HEK293T (cell line): ENCODE measurements around the gene RTKN2.
"Not testable (repeated sequence)": the region's sequence is repeated elsewhere in the genome, so short reads cannot be mapped to it uniquely, and the experiment has no call there.

Experiments used
- CTCF ChIA-PET: fragments of 350-600 bp; formaldehyde crosslinking; extraction: SDS; loops from one replicate; lab custom pipeline; 2021; ENCODE audit warnings: antibody characterized with exemption, inconsistent platforms; lab: Yijun Ruan, JAX
- POLR2A ChIA-PET: fragments of 350-600 bp; formaldehyde crosslinking; extraction: SDS; loops from one replicate; lab custom pipeline; 2020; ENCODE audit warnings: antibody characterized with exemption, inconsistent platforms; lab: Yijun Ruan, JAX
- DNase-seq: peaks from one replicate; pipeline ENCODE4 v3.0.0; 2012; ENCODE audit warnings: mixed read lengths; ENCODE audit errors: extremely low spot score
- ARNT ChIP-seq: fragments of 450-650 bp; IDR thresholded peaks from 2 replicates; pipeline ENCODE4 v1.6.1; 2017; ENCODE audit warnings: mild to moderate bottlenecking
- BHLHE40 ChIP-seq: fragments of 450-650 bp; IDR thresholded peaks from 2 replicates; pipeline ENCODE4 v1.6.1; 2016; ENCODE audit warnings: mild to moderate bottlenecking, moderate library complexity, borderline replicate concordance
- CTBP1 ChIP-seq: fragments of 450-650 bp; IDR thresholded peaks from 2 replicates; pipeline ENCODE4 v1.6.1; 2016; ENCODE audit warnings: borderline replicate concordance
- ELF4 ChIP-seq: fragments of 450-650 bp; IDR thresholded peaks from 2 replicates; pipeline ENCODE4 v1.6.1; 2017; ENCODE audit warnings: antibody characterized with exemption
- FOXA1 ChIP-seq: fragments of 450-650 bp; IDR thresholded peaks from 2 replicates; pipeline ENCODE4 v1.6.1; 2016; ENCODE audit warnings: mild to moderate bottlenecking
- FOXK2 ChIP-seq: fragments of 450-650 bp; IDR thresholded peaks from 2 replicates; pipeline ENCODE4 v1.6.1; 2016; ENCODE audit warnings: mild to moderate bottlenecking
- FOXM1 ChIP-seq: fragments of 450-650 bp; IDR thresholded peaks from 2 replicates; pipeline ENCODE4 v1.6.1; 2017; ENCODE audit warnings: mild to moderate bottlenecking, borderline replicate concordance
- HDGF ChIP-seq: fragments of 450-650 bp; IDR thresholded peaks from 2 replicates; pipeline ENCODE4 v1.6.1; 2017; ENCODE audit warnings: antibody characterized with exemption, borderline replicate concordance
- L3MBTL2 ChIP-seq: fragments of 450-650 bp; conservative IDR thresholded peaks from 2 replicates; pipeline ENCODE4 v1.6.1; 2016; ENCODE audit warnings: mild to moderate bottlenecking
- LEF1 ChIP-seq: fragments of 450-650 bp; IDR thresholded peaks from 2 replicates; pipeline ENCODE4 v1.6.1; 2017; ENCODE audit warnings: mild to moderate bottlenecking, borderline replicate concordance
- NFRKB ChIP-seq: fragments of 450-650 bp; IDR thresholded peaks from 2 replicates; pipeline ENCODE4 v1.6.1; 2016; ENCODE audit warnings: mild to moderate bottlenecking, moderate library complexity
- PKNOX1 ChIP-seq: fragments of 450-650 bp; IDR thresholded peaks from 2 replicates; pipeline ENCODE4 v1.6.1; 2016
- SP1 ChIP-seq: fragments of 450-650 bp; IDR thresholded peaks from 2 replicates; pipeline ENCODE4 v1.6.1; 2017
- SUZ12 ChIP-seq: fragments of 450-650 bp; IDR thresholded peaks from 2 replicates; pipeline ENCODE4 v1.6.1; 2016; ENCODE audit warnings: mild to moderate bottlenecking
- TARDBP ChIP-seq: fragments of 450-650 bp; IDR thresholded peaks from 2 replicates; pipeline ENCODE4 v1.6.1; 2016
- ZNF384 ChIP-seq: fragments of 450-650 bp; IDR thresholded peaks from 2 replicates; pipeline ENCODE4 v1.6.1; 2016

RTKN2 gene

GRCh38 chr10:62244088-62244487 is 24.6 kb downstream of the RTKN2 start:
- no peak for TF ChIP-seq ZNF384
- no peak for TF ChIP-seq L3MBTL2
- no peak for TF ChIP-seq FOXA1
- no peak for TF ChIP-seq CTBP1
- no peak for TF ChIP-seq SP1
- no peak for TF ChIP-seq FOXK2
- POLR2A ChIA-PET, result no interaction called here
- CTCF ChIA-PET, result interaction anchor here (1.1 kb wide), 1 partner anchor 164 kb away, joined by 3 read pairs; no protein-coding TSS in a partner anchor
- DNase-seq, result no peak

- no peak for TF ChIP-seq FOXM1
- no peak for TF ChIP-seq FOXA1
- no peak for TF ChIP-seq L3MBTL2
- TF ChIP-seq ARNT, result no peak
- no peak for TF ChIP-seq FOXK2
- TF ChIP-seq BHLHE40, result no peak
- TF ChIP-seq ELF4, result no peak
- TF ChIP-seq CTBP1, result no peak
- no peak for TF ChIP-seq SUZ12
- no peak for TF ChIP-seq ZNF384
- TF ChIP-seq HDGF, result no peak
- no peak for TF ChIP-seq PKNOX1
- no peak for TF ChIP-seq SP1
- no peak for TF ChIP-seq NFRKB
- no peak for TF ChIP-seq LEF1
- DNase-seq, result no peak
- CTCF ChIA-PET, result interaction anchor here (0.7 to 1.1 kb wide), 2 partner anchors 164 to 204 kb away, joined by 3 read pairs; no protein-coding TSS in a partner anchor
- POLR2A ChIA-PET, result no interaction called here
These were observed 25.0 kb downstream of the RTKN2 start for GRCh38 chr10:62243647-62243997.

- CTCF ChIA-PET, result interaction anchor here (0.7 kb wide), 1 partner anchor 204 kb away, joined by 3 read pairs; no protein-coding TSS in a partner anchor
- DNase-seq, POLR2A ChIA-PET: not testable (repeated sequence)
These were observed 25.5 kb downstream of the RTKN2 start for GRCh38 chr10:62242965-62243646.

GRCh38 chr10:62241521-62241920 is 27.1 kb downstream of the RTKN2 start:
- POLR2A ChIA-PET, DNase-seq: not testable (repeated sequence)
- CTCF ChIA-PET, result interaction anchor here (0.6 kb wide), 1 partner anchor 491 kb away, joined by 4 read pairs; no protein-coding TSS in a partner anchor

- ChIA-PET POLR2A (no interaction called here), CTCF (no interaction called here)
- no peak for TF ChIP-seq ARNT
- no peak for DNase-seq
These were observed 28.6 kb downstream of the RTKN2 start for GRCh38 chr10:62239994-62240393.

- DNase-seq, result no peak
- POLR2A ChIA-PET, result no interaction called here
- TF ChIP-seq ARNT (no peak), PKNOX1 (no peak), ELF4 (no peak), L3MBTL2 (no peak), SUZ12 (no peak), CTBP1 (no peak), HDGF (no peak), BHLHE40 (no peak), FOXA1 (no peak), LEF1 (no peak), NFRKB (no peak), ZNF384 (no peak), TARDBP (no peak), SP1 (no peak), FOXM1 (no peak), FOXK2 (no peak)
- CTCF ChIA-PET, result no interaction called here
These were observed 29.8 kb downstream of the RTKN2 start for GRCh38 chr10:62238880-62239279.

- DNase-seq, result no peak
- ChIA-PET POLR2A (no interaction called here), CTCF (no interaction called here)
- no peak for TF ChIP-seq ELF4
- TF ChIP-seq SUZ12, result no peak
- TF ChIP-seq FOXK2, result no peak
- TF ChIP-seq FOXA1, result no peak
- no peak for TF ChIP-seq NFRKB
- TF ChIP-seq L3MBTL2, result no peak
- no peak for TF ChIP-seq LEF1
- no peak for TF ChIP-seq BHLHE40
- no peak for TF ChIP-seq CTBP1
- no peak for TF ChIP-seq ARNT
- no peak for TF ChIP-seq ZNF384
- TF ChIP-seq SP1, result no peak
- TF ChIP-seq TARDBP, result no peak
- no peak for TF ChIP-seq PKNOX1
- TF ChIP-seq FOXM1, result no peak
- no peak for TF ChIP-seq HDGF
These were observed 30.7 kb downstream of the RTKN2 start for GRCh38 chr10:62237966-62238365.
